ENCODE data around the gene ADAM19. TPM values are rescaled to one million over a fixed set of nuclear protein-coding genes. Genes with fewer than 3 reads are reported as not detected.

Gene ADAM19
- total and polyA plus RNA-seq, 2 donors, result 26.4 to 49.8 TPM

GRCh38 chr5:157548513-157549282 lies 26.9 kb downstream of the ADAM19 start:
- WGBS, result 73% methylated on average over 4 of the region's 4 CpGs
- peaks cover 3% of the 10 kb centered on the region for H3K4me1 ChIP-seq (ENCODE audit: insufficient read depth)

DNA sequence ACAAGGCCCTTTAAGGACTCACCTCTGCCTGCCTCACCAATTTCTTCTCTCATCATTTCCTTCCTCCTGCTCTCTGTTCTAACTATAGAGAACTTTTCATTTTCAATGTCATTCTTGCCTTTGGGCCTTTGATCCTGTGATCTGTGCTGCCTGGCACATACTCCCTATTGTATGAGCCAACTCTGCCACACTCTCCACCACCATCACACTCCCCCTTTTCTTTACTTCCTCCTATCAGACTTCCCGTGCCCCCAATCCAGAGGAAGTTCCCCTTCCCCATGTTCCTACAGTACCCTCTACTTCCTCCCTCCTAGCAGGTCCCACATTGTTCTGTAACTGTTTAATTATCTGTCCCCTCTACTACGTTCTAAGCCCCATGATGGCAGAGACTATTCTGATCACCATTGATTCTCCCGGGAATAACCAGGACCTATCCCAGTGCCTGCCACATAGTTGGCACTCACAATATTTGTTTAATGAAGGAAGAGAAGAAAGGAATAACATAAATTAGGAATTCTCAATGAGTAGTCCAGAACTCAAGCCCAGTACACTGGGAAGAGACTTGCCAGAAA lies 27.5 kb downstream of the ADAM19 start:
- Histone ChIP-seq H3K4me1 (ENCODE audit: insufficient read depth) (peaks cover 3% of the 10 kb centered on the region), H3K4me3 (ENCODE audit: low read depth, low read length) (no peak overlapping the region), H3K27ac (ENCODE audit: low read depth) (peak overlapping the region; percentile 64), H3K36me3 (ENCODE audit: insufficient read depth) (no peaks in the 10 kb centered on the region)
- WGBS, result 71% methylated on average over 3 of the region's 3 CpGs
- no peak for DNase-seq (ENCODE audit: extremely low spot score)

More at GRCh38 chr5:157548513-157549282, 26.9 kb downstream of the ADAM19 start:
- DNase-seq (ENCODE audit: extremely low spot score), result no peak
- Histone ChIP-seq H3K27ac (ENCODE audit: low read depth) (no peak overlapping the region), H3K36me3 (ENCODE audit: insufficient read depth) (no peaks in the 10 kb centered on the region), H3K4me3 (ENCODE audit: low read depth, low read length) (no peak overlapping the region)

- H3K27ac ChIP-seq (ENCODE audit: low read depth), result no peak overlapping the region
- H3K4me3 ChIP-seq (ENCODE audit: low read depth, low read length), result no peak overlapping the region
- 32% methylated on average over 6 of the region's 6 CpGs for WGBS
- H3K36me3 ChIP-seq (ENCODE audit: insufficient read depth), result no peaks in the 10 kb centered on the region
- peaks cover 3% of the 10 kb centered on the region for H3K4me1 ChIP-seq (ENCODE audit: insufficient read depth)
- DNase-seq (ENCODE audit: extremely low spot score), result no peak
Measured at GRCh38 chr5:157546456-157547100, 29.0 kb downstream of the ADAM19 start.

DNA sequence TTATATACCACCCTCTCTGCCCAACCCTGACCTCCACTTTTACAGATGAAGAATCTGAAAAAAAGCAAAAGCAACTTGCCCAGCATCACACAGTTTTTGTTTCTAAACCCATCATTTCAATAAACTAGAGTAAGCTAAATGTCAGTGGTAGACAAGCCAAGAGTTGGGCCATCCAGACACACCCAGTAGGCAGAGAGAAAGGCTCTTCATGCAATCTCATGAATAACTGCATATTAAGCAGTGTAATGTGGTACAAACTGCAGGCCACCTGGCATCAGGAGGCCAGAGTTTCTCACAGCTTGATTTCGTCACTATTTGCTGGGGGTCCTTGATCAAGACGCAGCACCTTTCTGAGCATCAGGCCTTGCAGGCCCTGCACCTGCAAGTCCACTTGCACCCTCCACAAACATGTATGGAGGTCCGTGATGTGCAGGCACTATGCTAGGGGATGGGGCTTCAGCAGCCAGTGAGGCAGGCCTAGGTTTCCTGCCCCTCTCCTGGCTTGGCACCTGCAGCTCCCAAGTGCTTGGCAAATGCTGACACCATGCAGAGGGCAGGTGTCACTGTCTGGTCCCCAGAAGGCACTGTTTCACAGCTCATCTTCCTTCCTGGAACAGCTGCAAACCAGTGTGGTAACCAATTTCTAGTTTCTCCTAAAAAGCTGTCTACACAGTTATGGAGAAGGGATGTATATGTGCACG lies 29.8 kb downstream of the ADAM19 start:
- DNase-seq (ENCODE audit: extremely low spot score), result no peak
- Histone ChIP-seq H3K4me3 (ENCODE audit: low read depth, low read length) (no peak overlapping the region), H3K36me3 (ENCODE audit: insufficient read depth) (no peaks in the 10 kb centered on the region), H3K4me1 (ENCODE audit: insufficient read depth) (peaks cover 3% of the 10 kb centered on the region), H3K27ac (ENCODE audit: low read depth) (no peak overlapping the region)
- 85% methylated on average over 4 of the region's 4 CpGs for WGBS

GRCh38 chr5:157544623-157544989 lies 31.0 kb downstream of the ADAM19 start:
- Histone ChIP-seq H3K4me3 (ENCODE audit: low read depth, low read length) (no peak overlapping the region), H3K27ac (ENCODE audit: low read depth) (peak overlapping the region; percentile 64), H3K36me3 (ENCODE audit: insufficient read depth) (no peaks in the 10 kb centered on the region), H3K4me1 (ENCODE audit: insufficient read depth) (peaks cover 3% of the 10 kb centered on the region)
- no peak for DNase-seq (ENCODE audit: extremely low spot score)
- 75% methylated on average over 7 of the region's 7 CpGs for WGBS

DNA sequence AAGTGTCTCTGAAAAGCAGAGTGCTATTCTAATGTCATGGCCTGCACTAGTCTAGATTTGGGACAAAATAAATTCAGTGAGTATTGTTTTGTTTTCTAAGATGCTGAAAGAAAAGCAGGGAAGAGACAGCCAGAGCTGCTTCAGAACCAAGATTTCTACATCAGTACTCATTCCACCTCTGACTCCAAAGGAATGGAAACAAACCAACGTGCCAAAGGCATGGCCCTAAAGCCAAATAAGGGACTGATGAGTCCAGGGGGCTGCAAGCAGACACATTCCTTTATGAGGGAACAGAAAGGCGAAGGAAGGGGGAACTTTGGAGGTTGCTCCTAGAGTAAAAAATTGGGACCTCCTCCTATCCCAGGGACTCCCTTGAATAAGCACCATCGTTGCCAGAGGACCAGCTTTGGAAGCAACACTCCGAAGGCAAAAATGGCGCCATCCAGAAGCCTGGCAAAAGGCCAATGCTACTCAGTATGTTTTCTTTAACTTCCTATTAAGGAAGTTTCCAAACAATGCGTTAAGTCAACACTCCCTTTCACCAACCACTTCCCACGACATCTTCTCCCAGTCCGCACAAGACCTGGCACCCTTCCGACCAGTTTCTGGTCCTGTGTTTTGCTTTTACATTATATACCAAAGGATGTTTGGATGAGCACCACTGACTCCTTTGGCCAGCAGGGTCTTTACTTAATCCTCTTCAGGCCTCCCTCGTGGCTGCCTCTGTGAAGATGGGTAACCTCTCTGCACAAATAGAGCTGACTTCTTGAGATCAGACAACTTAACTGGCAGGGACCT lies 31.6 kb downstream of the ADAM19 start:
- DNase-seq (ENCODE audit: extremely low spot score), result no peak
- 31% methylated on average over 10 of the region's 10 CpGs for WGBS
- no peak overlapping the region for H3K4me3 ChIP-seq (ENCODE audit: low read depth, low read length)

DNA sequence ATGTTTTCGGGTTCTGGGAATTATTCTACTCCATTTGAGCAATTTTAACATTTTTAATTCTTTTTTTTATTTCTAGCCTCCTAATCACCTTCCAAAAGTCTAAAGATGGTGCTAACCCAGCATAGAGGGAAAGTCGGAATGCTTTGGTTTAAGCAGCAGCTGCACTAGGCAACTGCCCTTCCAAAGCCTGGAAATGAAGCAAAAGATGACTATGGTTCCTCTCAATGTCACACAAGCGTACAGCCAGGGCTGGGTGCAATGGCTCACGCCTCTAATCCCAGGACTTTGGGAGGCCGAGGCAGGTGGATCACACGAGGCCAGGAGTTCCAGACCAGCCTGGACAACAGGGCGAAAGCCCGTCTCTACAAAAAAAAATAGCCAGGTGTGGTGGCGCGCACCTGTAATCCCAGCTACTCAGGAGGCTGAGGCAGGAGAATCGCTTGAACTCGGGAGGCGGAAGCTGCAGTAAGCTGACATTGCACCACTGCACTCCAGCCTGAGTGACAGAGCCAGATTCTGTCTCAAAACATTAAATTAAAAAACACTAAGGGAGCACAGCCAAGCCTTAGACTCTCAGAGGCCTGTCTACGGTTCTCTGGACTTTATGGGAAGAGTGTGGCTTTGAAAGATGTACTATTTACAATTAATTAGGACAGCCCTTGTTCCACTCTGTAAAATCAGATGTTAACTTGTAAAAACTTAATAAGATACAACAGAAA lies 33.1 kb downstream of the ADAM19 start:
- Histone ChIP-seq H3K36me3 (ENCODE audit: insufficient read depth) (no peaks in the 10 kb centered on the region), H3K4me1 (ENCODE audit: insufficient read depth) (no peaks in the 10 kb centered on the region), H3K27ac (ENCODE audit: low read depth) (peak overlapping the region; percentile 46), H3K4me3 (ENCODE audit: low read depth, low read length) (no peak overlapping the region)
- 67% methylated on average over 14 of the region's 14 CpGs for WGBS
- DNase-seq (ENCODE audit: extremely low spot score), result no peak

More for the DNA sequence above, 31.6 kb downstream of the ADAM19 start:
- Histone ChIP-seq H3K4me1 (ENCODE audit: insufficient read depth) (peaks cover 3% of the 10 kb centered on the region), H3K27ac (ENCODE audit: low read depth) (peak overlapping the region; percentile 64), H3K36me3 (ENCODE audit: insufficient read depth) (no peaks in the 10 kb centered on the region)

DNA sequence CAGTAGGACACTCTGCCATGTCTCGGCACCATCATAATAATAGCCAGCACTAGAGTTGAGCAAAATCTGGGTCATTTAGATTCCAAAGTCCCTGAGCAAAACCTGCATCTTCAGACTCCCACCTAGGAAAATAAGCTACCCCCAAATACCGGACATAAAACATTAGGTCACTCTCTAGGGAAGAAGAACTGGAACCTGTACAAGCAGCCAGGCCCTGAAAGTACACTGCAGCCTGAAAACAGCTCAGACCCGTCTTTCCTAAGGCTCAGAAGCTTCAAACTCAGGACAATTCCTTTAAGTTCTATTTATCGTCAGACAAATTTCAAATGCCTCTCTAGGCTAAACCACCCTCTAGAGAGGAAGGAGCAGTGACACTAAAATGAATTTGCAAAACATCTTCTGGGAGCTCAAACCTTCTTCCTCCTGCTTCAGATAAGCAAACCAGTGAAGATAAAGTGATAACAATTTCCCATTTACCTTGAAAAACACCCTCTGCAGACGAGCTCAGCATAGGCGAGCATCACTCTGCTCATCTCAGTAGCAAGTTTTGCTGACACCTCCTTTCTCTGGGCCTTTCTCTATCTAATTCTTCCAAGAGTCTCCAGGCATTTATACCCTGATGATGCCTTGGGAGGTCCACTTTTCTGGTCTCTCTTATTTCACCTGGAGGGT lies 34.0 kb downstream of the ADAM19 start:
- DNase-seq (ENCODE audit: extremely low spot score), result no peak
- Histone ChIP-seq H3K27ac (ENCODE audit: low read depth) (peak overlapping the region; percentile 55), H3K36me3 (ENCODE audit: insufficient read depth) (no peaks in the 10 kb centered on the region), H3K4me1 (ENCODE audit: insufficient read depth) (no peaks in the 10 kb centered on the region), H3K4me3 (ENCODE audit: low read depth, low read length) (no peak overlapping the region)
- WGBS, result 32% methylated on average over 6 of the region's 6 CpGs

DNA sequence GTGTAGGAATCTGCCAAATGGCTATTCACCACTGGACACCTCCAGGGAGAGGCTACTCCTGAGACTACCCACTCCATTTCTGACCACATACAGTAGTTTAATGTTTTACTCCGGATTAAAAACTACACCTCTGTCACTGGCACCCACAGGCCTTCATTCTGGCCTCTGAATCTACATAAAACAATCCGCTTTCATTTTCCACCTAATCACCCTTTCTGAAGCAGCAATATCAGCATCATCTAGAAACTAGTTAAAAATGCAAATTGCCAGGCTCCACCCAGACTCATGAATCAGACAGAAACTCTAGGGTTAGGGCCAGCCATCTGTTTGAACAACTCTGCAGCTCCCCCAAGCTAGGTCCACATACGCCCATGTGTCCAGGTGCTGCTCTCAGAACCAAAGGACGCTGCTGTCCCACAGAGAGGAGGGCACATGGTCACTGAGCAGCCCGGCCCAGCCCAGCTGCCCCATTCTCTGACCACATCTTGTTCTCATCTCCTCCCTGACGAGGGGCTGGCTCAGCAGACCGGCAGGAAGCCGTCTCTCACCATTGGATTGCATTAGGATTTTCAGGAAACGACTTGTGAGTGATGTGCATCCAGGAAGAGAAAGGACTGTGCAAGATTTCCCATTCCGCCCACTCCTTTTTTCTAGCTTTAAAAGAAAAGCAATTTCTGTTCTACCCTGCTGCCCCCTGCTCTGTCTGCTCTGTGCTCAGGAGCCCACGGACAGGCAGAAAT lies 34.7 kb downstream of the ADAM19 start:
- H3K4me1 ChIP-seq (ENCODE audit: insufficient read depth), result no peaks in the 10 kb centered on the region
- WGBS, result 24% methylated on average over 11 of the region's 11 CpGs
- no peaks in the 10 kb centered on the region for H3K36me3 ChIP-seq (ENCODE audit: insufficient read depth)
- no peak for DNase-seq (ENCODE audit: extremely low spot score)
- H3K27ac ChIP-seq (ENCODE audit: low read depth), result peak overlapping the region; percentile 76
- H3K4me3 ChIP-seq (ENCODE audit: low read depth, low read length), result no peak overlapping the region

GRCh38 chr5:157540124-157540523 lies 35.5 kb downstream of the ADAM19 start:
- no peak for DNase-seq (ENCODE audit: extremely low spot score)
- Histone ChIP-seq H3K4me3 (ENCODE audit: low read depth, low read length) (no peak overlapping the region), H3K4me1 (ENCODE audit: insufficient read depth) (no peaks in the 10 kb centered on the region), H3K27ac (ENCODE audit: low read depth) (peak overlapping the region; percentile 76), H3K36me3 (ENCODE audit: insufficient read depth) (no peaks in the 10 kb centered on the region)
- 78% methylated on average over 2 of the region's 2 CpGs for WGBS

GRCh38 chr5:157539503-157540022 lies 36.0 kb downstream of the ADAM19 start:
- WGBS, result 62% methylated on average over 4 of the region's 4 CpGs

More at GRCh38 chr5:157539503-157540022, 36.0 kb downstream of the ADAM19 start:
- Histone ChIP-seq H3K4me1 (ENCODE audit: insufficient read depth) (no peaks in the 10 kb centered on the region), H3K4me3 (ENCODE audit: low read depth, low read length) (no peak overlapping the region), H3K36me3 (ENCODE audit: insufficient read depth) (no peaks in the 10 kb centered on the region), H3K27ac (ENCODE audit: low read depth) (no peak overlapping the region)
- no peak for DNase-seq (ENCODE audit: extremely low spot score)
